Measurements from ENCODE around the gene CD3D. TPM values are rescaled to one million over a fixed set of nuclear protein-coding genes. Genes with fewer than 3 reads are reported as not detected.

CD3D gene
- total and polyA plus RNA-seq, 5 donors from 2014 or later = 476 to 1,577 (median 1,156) TPM

DNA sequence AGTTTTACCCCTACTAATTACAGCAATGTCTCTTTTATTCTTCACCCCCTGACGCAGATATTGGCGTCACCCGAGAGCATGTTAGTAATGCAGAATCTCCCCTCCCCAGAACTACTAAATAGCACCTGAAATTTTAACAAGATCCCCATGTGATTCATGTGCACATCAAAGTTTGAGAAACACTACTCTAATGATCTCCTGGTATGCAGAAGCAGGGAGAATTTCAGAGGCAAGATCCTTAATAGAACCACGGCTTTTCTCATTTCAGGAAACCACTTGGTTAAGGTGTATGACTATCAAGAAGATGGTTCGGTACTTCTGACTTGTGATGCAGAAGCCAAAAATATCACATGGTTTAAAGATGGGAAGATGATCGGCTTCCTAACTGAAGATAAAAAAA is 7.0 kb upstream of the CD3D start:
- Histone ChIP-seq H3K27me3 (ENCODE audit: control insufficient read depth, insufficient read depth, low read length) (no peaks in the 10 kb centered on the region), H3K9me3 (ENCODE audit: control insufficient read depth in 2 of 2, low read length in 2 of 2) (no peaks in the 10 kb centered on the region), H3K4me3 (ENCODE audit: low read depth, low read length) (no peak overlapping the region), H3K4me1 (ENCODE audit: control insufficient read depth, insufficient read depth, low read length, poor library complexity, severe bottlenecking) (peaks cover 53% of the 10 kb centered on the region), H3K36me3 (ENCODE audit: control insufficient read depth, insufficient read depth, low read length) (peaks cover 65% of the 10 kb centered on the region), H3K27ac (ENCODE audit: insufficient read depth, low read length, poor library complexity, severe bottlenecking) (peak overlapping the region; percentile 53)
- peaks cover 69% of the 10 kb centered on the region for H3K36me3 Mint-ChIP-seq
- H3K27ac Mint-ChIP-seq = peak overlapping the region; percentile 50 to 98 (median 84)
- peak overlapping the region; percentile 3 to 99 (median 38) for H3K4me3 Mint-ChIP-seq
- H3K9me3 Mint-ChIP-seq = peaks cover 0 to 2% (median 0%) of the 10 kb centered on the region in 7 donors
- no peak for ATAC-seq (ENCODE audit: low read depth in 2 of 2)
- no peak for DNase-seq
- peaks cover 27 to 72% (median 43%) of the 10 kb centered on the region in 4 donors for H3K4me1 Mint-ChIP-seq
- H3K27me3 Mint-ChIP-seq = no peaks in the 10 kb centered on the region

DNA sequence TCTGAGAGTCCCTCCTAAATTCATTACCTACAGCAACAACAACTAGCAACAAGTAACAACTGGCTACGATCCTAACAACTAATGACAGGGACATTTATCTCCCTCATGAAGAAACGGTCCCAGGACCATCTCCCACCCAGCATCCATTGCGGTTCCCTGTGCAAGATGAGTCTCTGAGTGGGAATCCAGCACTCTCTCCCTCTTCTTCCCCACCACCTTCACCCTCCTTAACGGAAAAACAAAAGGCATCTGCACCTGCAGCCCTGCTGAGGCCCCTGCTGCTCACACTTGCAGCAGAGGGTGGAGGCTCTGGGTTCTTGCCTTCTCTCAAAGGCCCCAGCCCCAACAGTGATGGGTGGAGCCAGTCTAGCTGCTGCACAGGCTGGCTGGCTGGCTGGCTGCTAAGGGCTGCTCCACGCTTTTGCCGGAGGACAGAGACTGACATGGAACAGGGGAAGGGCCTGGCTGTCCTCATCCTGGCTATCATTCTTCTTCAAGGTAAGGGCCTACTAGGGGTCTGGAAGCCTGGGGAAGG is 1.5 kb upstream of the CD3D start, which contains the start of gene CD3G:
TSS of gene CD3G (plus strand) at position 364 of the 535 bp plus-strand sequence. CDS start at position 444, 80 bp downstream.
- Mint-ChIP-seq H3K36me3 (peaks cover 59% of the 10 kb centered on the region), H3K9me3 (peaks cover 0 to 2% (median 0%) of the 10 kb centered on the region in 7 donors), H3K27me3 (no peaks in the 10 kb centered on the region), H3K27ac (peak within 1 kb of the TSS; percentile 98 to 100 (median 100)), H3K4me3 (peak within 1 kb of the TSS; percentile 92 to 99 (median 98)), H3K4me1 (peaks cover 27 to 68% (median 48%) of the 10 kb centered on the region in 4 donors)
- peak within 1 kb of the TSS; percentile 100 for H3K4me3 ChIP-seq (ENCODE audit: low read depth, low read length)
- peak within 1 kb of the TSS; percentile 91 for H3K27ac ChIP-seq (ENCODE audit: insufficient read depth, low read length, poor library complexity, severe bottlenecking)
- H3K27me3 ChIP-seq (ENCODE audit: control insufficient read depth, insufficient read depth, low read length) = no peaks in the 10 kb centered on the region
- peaks cover 27% of the 10 kb centered on the region for H3K36me3 ChIP-seq (ENCODE audit: control insufficient read depth, insufficient read depth, low read length)
- peaks cover 82% of the 10 kb centered on the region for H3K4me1 ChIP-seq (ENCODE audit: control insufficient read depth, insufficient read depth, low read length, poor library complexity, severe bottlenecking)
- H3K9me3 ChIP-seq (ENCODE audit: control insufficient read depth in 2 of 2, low read length in 2 of 2) = no peaks in the 10 kb centered on the region
- peak; percentile 58 to 91 (median 76) for DNase-seq
- peak; percentile 85 for ATAC-seq (ENCODE audit: low read depth in 2 of 2)

DNA sequence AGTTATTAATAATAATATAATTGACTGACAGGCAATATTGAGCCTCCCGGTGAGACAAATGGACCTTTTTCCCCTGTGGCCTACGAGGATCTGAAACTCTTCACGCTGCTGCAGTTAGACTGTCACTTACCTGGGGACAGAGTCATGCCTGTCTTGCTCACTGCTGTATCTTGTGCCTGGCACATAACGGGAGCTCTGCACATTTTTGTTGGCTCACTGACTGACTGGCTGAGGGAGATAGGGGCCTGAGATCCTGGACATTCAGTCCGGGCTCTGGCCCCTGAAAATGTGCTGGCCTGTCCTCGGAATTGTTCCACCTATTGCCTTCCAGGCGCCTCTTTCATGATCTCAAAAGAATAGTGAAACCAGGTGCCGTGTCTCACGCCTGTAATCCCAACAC is 743 bp upstream of the CD3D start:
- Mint-ChIP-seq H3K4me1 (peaks cover 19 to 68% (median 48%) of the 10 kb centered on the region in 4 donors), H3K27ac (peak overlapping the region; percentile 98 to 100 (median 100)), H3K9me3 (peaks cover 0 to 2% (median 0%) of the 10 kb centered on the region in 7 donors), H3K27me3 (no peaks in the 10 kb centered on the region), H3K36me3 (peaks cover 59% of the 10 kb centered on the region), H3K4me3 (peak overlapping the region; percentile 92 to 99 (median 98))
- Histone ChIP-seq H3K27ac (ENCODE audit: insufficient read depth, low read length, poor library complexity, severe bottlenecking) (peak overlapping the region; percentile 91), H3K4me1 (ENCODE audit: control insufficient read depth, insufficient read depth, low read length, poor library complexity, severe bottlenecking) (peaks cover 82% of the 10 kb centered on the region), H3K9me3 (ENCODE audit: control insufficient read depth in 2 of 2, low read length in 2 of 2) (no peaks in the 10 kb centered on the region), H3K36me3 (ENCODE audit: control insufficient read depth, insufficient read depth, low read length) (peaks cover 23% of the 10 kb centered on the region), H3K4me3 (ENCODE audit: low read depth, low read length) (peak overlapping the region; percentile 100), H3K27me3 (ENCODE audit: control insufficient read depth, insufficient read depth, low read length) (no peaks in the 10 kb centered on the region)
- DNase-seq (peak in 1 of 3 donors; percentile 39), ATAC-seq (ENCODE audit: low read depth in 2 of 2) (no peak)

DNA sequence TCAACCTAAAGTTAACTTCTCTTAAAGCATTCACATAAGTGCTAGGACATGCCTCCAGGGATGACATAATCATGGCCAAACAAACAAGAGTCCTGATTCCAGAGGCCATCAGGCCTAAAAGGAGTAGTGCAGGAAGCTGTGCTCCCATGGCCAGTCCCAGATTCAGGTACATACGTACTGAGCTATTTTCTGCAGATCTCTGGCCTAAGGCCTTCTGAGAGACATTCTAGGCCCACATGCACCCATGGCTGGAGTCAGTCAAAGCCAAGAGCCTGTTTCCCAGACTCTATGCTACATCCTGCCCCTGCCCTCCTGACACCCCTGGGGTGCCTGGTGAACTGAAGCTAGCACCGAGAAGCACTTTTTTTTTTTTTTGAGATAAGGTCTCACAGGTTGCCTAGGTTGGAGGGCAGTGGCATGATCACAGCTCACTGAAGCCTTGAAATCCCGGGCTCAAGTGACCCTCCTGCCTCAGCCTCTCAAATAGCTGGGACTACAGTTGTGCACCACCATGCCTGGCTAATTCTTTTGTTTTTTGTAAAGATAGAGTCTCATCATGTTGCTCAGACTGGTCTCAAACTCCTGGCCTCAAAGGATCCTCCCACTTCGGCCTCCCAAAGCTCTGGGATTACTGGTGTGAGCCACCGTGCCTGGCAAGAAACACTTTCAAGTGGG is 553 bp downstream of the CD3D start:
- peaks cover 19% of the 10 kb centered on the region for H3K36me3 ChIP-seq (ENCODE audit: control insufficient read depth, insufficient read depth, low read length)
- DNase-seq (peak in 1 of 3 donors; percentile 59), ATAC-seq (ENCODE audit: low read depth in 2 of 2) (no peak)
- peaks cover 76% of the 10 kb centered on the region for H3K4me1 ChIP-seq (ENCODE audit: control insufficient read depth, insufficient read depth, low read length, poor library complexity, severe bottlenecking)
- H3K9me3 ChIP-seq (ENCODE audit: control insufficient read depth in 2 of 2, low read length in 2 of 2) = no peaks in the 10 kb centered on the region
- H3K4me3 ChIP-seq (ENCODE audit: low read depth, low read length) = peak overlapping the region; percentile 100
- peaks cover 53% of the 10 kb centered on the region for H3K36me3 Mint-ChIP-seq
- H3K27ac Mint-ChIP-seq = peak overlapping the region; percentile 98 to 100 (median 100)
- H3K9me3 Mint-ChIP-seq = peaks cover 0 to under 1% (median 0%) of the 10 kb centered on the region in 7 donors
- no peaks in the 10 kb centered on the region for H3K27me3 Mint-ChIP-seq
- peaks cover 12 to 67% (median 42%) of the 10 kb centered on the region in 4 donors for H3K4me1 Mint-ChIP-seq
- peak overlapping the region; percentile 92 to 99 (median 98) for H3K4me3 Mint-ChIP-seq
- H3K27me3 ChIP-seq (ENCODE audit: control insufficient read depth, insufficient read depth, low read length) = no peaks in the 10 kb centered on the region
- peak overlapping the region; percentile 91 for H3K27ac ChIP-seq (ENCODE audit: insufficient read depth, low read length, poor library complexity, severe bottlenecking)

DNA sequence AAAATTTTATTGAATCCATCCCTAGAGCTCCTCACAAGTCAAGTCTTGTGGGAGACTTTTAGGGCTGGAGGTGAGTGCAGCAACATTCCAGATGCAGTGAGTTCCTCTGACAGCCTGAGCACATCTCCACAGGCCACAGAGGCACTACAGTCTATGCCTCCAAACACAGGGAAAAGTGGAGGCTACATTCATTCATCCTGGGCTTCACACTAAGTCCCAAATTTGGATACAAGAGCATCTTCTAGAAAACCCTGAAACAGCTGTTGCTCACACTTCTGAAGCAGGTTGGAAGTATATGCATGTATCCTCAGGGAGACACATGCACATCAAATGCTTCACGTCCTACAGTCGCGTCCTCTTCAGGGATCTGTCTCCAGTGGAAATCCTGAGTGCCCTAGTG is 1.2 kb downstream of the CD3D start:
- Histone ChIP-seq H3K27me3 (ENCODE audit: control insufficient read depth, insufficient read depth, low read length) (no peaks in the 10 kb centered on the region), H3K36me3 (ENCODE audit: control insufficient read depth, insufficient read depth, low read length) (peaks cover 24% of the 10 kb centered on the region), H3K4me1 (ENCODE audit: control insufficient read depth, insufficient read depth, low read length, poor library complexity, severe bottlenecking) (peaks cover 69% of the 10 kb centered on the region), H3K4me3 (ENCODE audit: low read depth, low read length) (peak overlapping the region; percentile 100), H3K27ac (ENCODE audit: insufficient read depth, low read length, poor library complexity, severe bottlenecking) (peak overlapping the region; percentile 91), H3K9me3 (ENCODE audit: control insufficient read depth in 2 of 2, low read length in 2 of 2) (no peaks in the 10 kb centered on the region)
- ATAC-seq (ENCODE audit: low read depth in 2 of 2) = no peak
- H3K9me3 Mint-ChIP-seq = no peaks in the 10 kb centered on the region
- H3K4me3 Mint-ChIP-seq = peak overlapping the region; percentile 92 to 99 (median 98)
- H3K27me3 Mint-ChIP-seq = no peaks in the 10 kb centered on the region
- peaks cover 11 to 67% (median 41%) of the 10 kb centered on the region in 4 donors for H3K4me1 Mint-ChIP-seq
- no peak for DNase-seq
- H3K27ac Mint-ChIP-seq = peak overlapping the region; percentile 98 to 100 (median 100)
- peaks cover 55% of the 10 kb centered on the region for H3K36me3 Mint-ChIP-seq

DNA sequence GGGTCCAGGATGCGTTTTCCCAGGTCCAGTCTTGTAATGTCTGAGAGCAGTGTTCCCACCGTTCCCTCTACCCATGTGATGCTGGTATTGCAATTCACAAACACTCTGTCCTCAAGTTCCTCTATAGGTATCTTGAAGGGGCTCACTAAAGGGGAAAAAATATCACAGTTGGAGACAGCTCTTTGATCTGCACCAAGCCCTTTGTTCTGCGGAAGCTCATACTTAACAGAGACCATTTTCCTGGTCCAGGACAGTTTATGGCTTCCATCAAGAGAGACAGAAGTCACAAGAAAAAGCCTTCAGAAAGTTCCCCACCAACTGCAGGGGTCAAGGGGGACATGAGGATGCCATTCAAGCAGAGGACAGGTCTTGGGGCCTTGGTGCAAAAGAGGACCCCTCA is 2.1 kb downstream of the CD3D start:
- H3K27ac Mint-ChIP-seq = peak overlapping the region; percentile 98 to 100 (median 100)
- H3K4me3 Mint-ChIP-seq = peak overlapping the region; percentile 92 to 99 (median 98)
- Histone ChIP-seq H3K9me3 (ENCODE audit: control insufficient read depth in 2 of 2, low read length in 2 of 2) (no peaks in the 10 kb centered on the region), H3K27ac (ENCODE audit: insufficient read depth, low read length, poor library complexity, severe bottlenecking) (peak overlapping the region; percentile 91), H3K4me3 (ENCODE audit: low read depth, low read length) (peak overlapping the region; percentile 100), H3K4me1 (ENCODE audit: control insufficient read depth, insufficient read depth, low read length, poor library complexity, severe bottlenecking) (peaks cover 70% of the 10 kb centered on the region), H3K36me3 (ENCODE audit: control insufficient read depth, insufficient read depth, low read length) (peaks cover 24% of the 10 kb centered on the region), H3K27me3 (ENCODE audit: control insufficient read depth, insufficient read depth, low read length) (no peaks in the 10 kb centered on the region)
- H3K36me3 Mint-ChIP-seq = peaks cover 50% of the 10 kb centered on the region
- H3K27me3 Mint-ChIP-seq = no peaks in the 10 kb centered on the region
- no peak for ATAC-seq (ENCODE audit: low read depth in 2 of 2)
- H3K4me1 Mint-ChIP-seq = peaks cover 8 to 65% (median 39%) of the 10 kb centered on the region in 4 donors
- H3K9me3 Mint-ChIP-seq = no peaks in the 10 kb centered on the region
- peak in 1 of 3 donors; percentile 34 for DNase-seq

DNA sequence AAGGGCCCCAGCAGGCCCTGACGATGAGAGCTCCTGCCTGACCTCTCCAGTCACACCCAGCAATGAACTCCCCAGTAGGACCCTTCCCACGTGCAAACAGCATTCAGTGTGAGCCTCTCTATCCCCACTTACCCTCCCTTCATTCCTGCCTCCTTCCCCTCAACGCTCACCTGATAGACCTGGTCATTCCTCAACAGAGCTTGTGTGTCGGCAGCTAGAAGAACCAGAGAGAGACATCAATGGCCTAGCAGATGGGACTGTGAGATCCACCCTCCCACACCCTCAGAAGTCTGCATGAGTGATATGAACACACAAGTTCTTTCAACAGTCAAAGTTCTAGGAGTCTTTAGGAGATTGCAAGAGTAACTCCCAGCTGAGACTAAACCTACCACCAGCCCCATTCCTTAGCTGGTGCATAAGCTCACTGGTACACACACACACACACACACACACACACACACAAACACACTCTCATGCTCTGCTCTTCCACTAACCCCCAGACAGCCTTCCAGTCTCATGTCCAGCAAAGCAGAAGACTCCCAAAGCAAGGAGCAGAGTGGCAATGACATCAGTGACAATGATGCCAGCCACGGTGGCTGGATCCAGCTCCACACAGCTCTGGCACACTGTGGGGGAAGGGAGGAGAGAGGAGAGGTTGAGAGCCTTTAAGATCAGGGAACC is 3.1 kb downstream of the CD3D start:
- Mint-ChIP-seq H3K9me3 (no peaks in the 10 kb centered on the region), H3K27me3 (no peaks in the 10 kb centered on the region), H3K4me3 (peak overlapping the region; percentile 92 to 99 (median 98)), H3K4me1 (peaks cover 10 to 68% (median 43%) of the 10 kb centered on the region in 4 donors), H3K36me3 (peaks cover 41% of the 10 kb centered on the region), H3K27ac (peak overlapping the region; percentile 98 to 100 (median 100))
- DNase-seq (peak in 2 of 3 donors; percentile 42 to 53), ATAC-seq (ENCODE audit: low read depth in 2 of 2) (no peak)
- no peaks in the 10 kb centered on the region for H3K9me3 ChIP-seq (ENCODE audit: control insufficient read depth in 2 of 2, low read length in 2 of 2)
- peak overlapping the region; percentile 100 for H3K4me3 ChIP-seq (ENCODE audit: low read depth, low read length)
- H3K27ac ChIP-seq (ENCODE audit: insufficient read depth, low read length, poor library complexity, severe bottlenecking) = peak overlapping the region; percentile 91
- H3K27me3 ChIP-seq (ENCODE audit: control insufficient read depth, insufficient read depth, low read length) = no peaks in the 10 kb centered on the region
- peaks cover 24% of the 10 kb centered on the region for H3K36me3 ChIP-seq (ENCODE audit: control insufficient read depth, insufficient read depth, low read length)
- H3K4me1 ChIP-seq (ENCODE audit: control insufficient read depth, insufficient read depth, low read length, poor library complexity, severe bottlenecking) = peaks cover 74% of the 10 kb centered on the region
